HG02678 (cell line): ENCODE measurements around the gene TMEM9.

Experiments used
- ATAC-seq: cut with Tn5 transposase; IDR thresholded peaks from one replicate; pipeline ENCODE4 v1.9.1; 2021; ENCODE audit warnings: mild to moderate bottlenecking, moderate library complexity; ENCODE audit not compliant: unreplicated experiment

TMEM9 gene

GRCh38 chr1:201085902-201086735 is 68.2 kb downstream of the TMEM9 start:
- no peak for ATAC-seq
